NCI-H510A treated with DMSO at 0.1 percent for 48 hours (cell line): Measurements from ENCODE around the gene APH1B.
"Not testable (repeated sequence)": the region's sequence is repeated elsewhere in the genome, so short reads cannot be mapped to it uniquely, and the experiment has no call there.

Experiments used
- DNase-seq: peaks from one replicate; lab custom pipeline; 2025; lab: John Stamatoyannopoulos, UW

APH1B gene

DNA sequence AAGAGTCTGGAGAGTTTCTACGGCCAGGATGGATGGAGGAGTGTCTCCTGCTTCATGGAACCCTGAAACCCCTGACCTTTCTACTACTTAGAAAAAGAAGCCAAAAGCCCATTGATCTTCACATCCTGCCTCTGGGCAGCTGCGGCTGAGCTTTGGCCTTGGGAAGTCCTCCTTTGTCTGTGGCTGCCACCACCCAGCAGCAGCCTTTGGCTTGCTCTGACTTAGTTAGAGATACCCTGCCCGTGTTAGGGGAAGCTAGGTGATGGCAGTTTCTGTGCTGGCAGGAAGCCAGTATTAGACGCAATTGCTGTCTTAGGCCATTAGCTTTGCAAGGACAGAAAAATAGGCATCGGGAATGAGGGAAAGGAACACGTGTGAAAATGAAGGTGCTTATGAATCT is 18.8 kb downstream of the APH1B start:
- DNase-seq = peak; percentile 20

DNA sequence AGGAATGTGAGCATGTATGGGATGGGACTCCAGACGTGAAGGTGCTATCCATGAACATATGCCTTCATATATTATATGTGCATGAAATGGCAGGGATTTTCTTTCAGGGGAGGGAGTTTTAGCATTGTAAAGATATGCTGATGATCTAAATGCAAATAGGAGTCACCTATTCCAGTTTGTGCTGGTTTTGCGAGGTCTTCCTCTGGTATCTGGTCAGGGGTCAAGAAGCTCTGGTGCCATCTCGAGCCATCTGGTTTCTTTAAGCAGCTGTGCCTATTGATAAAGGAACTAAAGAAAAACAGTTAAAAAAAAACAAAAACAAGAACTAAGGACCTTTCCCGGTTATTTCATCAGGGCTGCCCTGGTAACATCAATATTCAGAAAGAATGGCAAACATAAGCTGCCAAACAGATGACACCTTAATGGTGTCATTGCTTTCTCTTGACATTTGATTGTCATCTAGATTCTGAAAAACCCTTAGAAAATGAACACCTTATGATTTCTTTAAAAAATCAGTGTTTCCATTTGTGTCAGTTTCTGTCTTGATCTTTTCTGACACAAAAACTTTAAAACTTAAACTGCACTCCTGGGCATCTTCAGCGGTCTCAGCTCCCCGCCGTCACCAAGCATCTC is 22.7 kb downstream of the APH1B start:
- no peak for DNase-seq

DNA sequence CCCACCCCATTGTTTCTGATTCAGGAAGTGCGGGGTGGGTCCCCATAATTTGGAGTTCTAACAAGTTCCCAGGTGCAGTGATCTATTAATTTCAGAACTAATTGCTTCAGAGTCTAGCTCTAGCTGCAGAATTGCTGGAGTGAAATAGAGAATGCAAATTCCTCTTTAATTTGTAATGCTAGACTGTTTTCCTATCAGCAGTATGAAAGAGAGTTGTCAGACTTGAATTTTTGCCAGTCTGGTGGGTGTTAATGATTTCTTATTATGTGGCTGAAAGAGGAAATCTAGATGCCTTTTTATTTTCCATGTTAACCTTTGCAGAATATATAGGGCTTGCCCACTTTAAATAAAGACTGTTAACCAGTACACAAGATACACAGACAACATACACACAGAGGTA is 23.7 kb downstream of the APH1B start:
- DNase-seq = no peak

DNA sequence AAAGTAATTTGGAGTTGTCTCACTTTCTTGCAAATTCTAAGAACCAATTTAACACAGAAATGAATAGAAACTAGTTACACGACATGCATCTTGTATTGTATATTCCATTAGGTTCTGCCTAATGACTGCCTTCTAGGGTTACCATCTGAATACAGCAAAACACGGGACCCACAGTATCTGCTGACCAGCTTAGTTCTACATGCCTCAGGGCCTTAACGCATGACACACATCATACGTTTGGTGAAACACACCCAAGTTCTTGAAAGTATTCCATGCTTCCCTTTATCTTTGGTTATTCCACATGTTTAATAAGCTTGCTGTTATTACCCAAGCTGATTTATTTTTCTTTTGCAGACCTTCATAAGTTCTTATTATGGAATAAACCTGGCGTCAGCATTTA is 27.9 kb downstream of the APH1B start:
- DNase-seq = no peak

- DNase-seq = peak; percentile 28
These were observed 29.2 kb downstream of the APH1B start for GRCh38 chr15:63306492-63307073.

DNA sequence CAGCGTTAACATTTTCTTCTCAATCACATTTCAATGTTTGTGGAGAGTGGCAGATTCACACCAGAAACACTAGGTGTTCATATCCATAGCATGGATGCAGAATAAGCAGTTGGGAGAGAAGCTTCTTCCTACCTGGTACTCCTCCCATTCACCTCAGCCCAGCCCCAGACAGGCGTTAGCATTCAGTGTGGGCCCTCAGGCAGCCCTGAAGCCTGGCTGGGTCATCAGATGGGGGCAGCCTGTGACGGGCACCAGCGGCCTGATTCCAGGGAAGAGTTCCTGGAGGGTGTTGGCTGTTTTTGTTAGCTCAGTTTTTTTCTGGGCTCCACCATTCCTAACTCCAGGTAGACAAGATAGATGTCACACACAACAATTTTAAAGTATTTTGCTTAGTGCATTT is 31.1 kb downstream of the APH1B start:
- no peak for DNase-seq

GRCh38 chr15:63308947-63309346 is 31.5 kb downstream of the APH1B start:
- DNase-seq = no peak

DNA sequence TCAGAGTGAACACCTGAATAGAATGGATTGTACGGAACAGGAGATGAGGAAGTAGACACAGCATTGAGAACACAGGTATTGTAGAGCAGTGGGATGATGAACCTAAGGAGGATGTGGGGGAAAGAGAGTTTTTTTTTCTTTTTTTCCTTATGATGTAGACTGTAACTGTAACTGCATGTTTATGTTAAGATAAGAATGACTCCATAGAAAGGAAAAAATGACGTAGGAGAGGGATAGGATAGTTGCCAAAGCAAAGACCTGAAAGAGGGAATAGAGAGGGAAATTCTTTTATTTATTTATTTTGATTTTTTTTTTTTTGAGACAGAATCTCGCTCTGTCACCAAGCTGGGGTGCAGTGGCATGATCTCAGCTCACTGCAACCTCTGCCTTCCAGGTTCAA is 33.2 kb downstream of the APH1B start:
- no peak for DNase-seq

- no peak for DNase-seq
These were observed 34.9 kb downstream of the APH1B start for GRCh38 chr15:63312286-63312685.

- no peak for DNase-seq
These were observed 36.4 kb downstream of the APH1B start for GRCh38 chr15:63313825-63314224.

GRCh38 chr15:63314409-63314808 is 37.0 kb downstream of the APH1B start:
- DNase-seq = no peak

DNA sequence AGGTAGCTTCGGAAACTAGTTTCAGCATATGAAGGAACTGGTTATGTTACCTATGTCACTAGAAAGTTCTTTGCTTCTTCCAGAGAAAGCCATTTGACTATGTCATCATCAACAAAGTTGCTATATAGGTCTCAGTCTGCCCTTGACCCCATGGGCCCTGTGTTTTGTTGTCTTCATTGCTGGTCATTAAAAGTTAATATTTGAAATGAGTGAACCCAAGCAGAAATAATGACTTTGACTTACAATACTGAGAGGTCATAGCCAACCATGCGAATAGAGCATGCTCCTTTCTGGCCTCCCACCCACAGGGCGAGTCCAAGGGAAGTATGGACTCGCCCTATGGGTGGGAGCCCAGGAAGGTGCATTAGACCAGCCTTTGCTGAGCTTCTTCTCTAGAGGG is 40.9 kb downstream of the APH1B start:
- DNase-seq = no peak

DNA sequence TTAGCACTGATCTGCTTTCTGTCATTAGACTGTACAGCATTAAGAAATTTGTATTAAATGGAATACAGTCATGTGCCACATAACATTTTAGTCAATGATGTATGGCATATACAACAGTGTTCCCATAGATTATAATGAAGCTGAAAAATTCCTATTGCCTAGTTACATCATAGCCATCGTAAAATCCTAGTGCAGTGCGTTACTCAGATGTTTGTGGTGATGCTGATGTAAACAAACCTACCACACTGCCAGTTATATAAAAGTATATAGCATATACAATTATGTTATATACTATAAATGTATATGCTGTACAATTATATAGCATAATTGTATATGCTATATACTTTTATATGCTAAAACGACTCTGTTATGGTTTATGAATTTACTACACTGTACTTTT is 41.7 kb downstream of the APH1B start:
- no peak for DNase-seq

DNA sequence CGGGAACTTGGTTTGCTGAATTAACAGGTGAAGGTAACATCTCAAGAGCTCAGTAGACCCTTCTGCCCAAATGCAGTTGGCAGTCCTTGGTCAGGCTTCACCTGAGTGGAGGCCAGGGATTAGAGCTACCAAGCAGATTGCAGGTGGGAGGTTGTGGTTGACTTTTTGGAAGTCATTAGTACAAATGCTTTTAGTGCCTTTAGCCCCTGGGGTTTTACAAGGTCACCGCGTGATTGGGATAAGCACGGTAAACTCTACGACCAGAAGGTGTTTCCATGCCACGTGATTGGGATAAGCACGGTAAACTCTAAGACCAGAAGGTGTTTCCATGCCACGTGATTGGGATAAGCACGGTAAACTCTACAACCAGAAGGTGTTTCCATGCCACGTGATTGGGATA is 43.0 kb downstream of the APH1B start:
- not testable (repeated sequence) for DNase-seq

- not testable (repeated sequence) for DNase-seq
These were observed 43.6 kb downstream of the APH1B start for GRCh38 chr15:63320981-63321380.

DNA sequence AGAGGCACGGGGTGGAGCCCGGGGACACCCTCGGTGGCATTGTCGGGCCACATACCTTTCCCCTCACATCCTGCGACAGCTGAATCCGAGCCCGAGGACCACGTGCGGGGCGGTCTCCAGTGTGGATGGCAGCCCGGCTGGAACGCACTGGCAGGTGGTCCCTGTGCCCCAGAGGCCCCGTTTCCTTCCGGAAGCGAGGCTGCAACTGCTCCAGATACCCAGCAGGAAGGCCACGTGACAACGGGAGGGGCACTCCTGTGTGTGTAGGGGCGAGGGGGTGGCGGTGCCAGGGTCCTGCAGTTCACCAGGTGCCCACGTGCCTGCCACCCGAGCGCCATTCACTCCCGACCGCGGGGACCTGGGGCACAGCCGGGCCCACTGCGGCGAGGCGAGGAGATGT is 44.1 kb downstream of the APH1B start:
- DNase-seq = no peak

GRCh38 chr15:63322541-63322940 is 45.1 kb downstream of the APH1B start:
- DNase-seq = peak; percentile 7

- DNase-seq = no peak
These were observed 46.6 kb downstream of the APH1B start for GRCh38 chr15:63323798-63324563.

GRCh38 chr15:63324770-63325169 is 47.4 kb downstream of the APH1B start:
- no peak for DNase-seq

GRCh38 chr15:63327648-63328421 is 50.4 kb downstream of the APH1B start:
- no peak for DNase-seq

DNA sequence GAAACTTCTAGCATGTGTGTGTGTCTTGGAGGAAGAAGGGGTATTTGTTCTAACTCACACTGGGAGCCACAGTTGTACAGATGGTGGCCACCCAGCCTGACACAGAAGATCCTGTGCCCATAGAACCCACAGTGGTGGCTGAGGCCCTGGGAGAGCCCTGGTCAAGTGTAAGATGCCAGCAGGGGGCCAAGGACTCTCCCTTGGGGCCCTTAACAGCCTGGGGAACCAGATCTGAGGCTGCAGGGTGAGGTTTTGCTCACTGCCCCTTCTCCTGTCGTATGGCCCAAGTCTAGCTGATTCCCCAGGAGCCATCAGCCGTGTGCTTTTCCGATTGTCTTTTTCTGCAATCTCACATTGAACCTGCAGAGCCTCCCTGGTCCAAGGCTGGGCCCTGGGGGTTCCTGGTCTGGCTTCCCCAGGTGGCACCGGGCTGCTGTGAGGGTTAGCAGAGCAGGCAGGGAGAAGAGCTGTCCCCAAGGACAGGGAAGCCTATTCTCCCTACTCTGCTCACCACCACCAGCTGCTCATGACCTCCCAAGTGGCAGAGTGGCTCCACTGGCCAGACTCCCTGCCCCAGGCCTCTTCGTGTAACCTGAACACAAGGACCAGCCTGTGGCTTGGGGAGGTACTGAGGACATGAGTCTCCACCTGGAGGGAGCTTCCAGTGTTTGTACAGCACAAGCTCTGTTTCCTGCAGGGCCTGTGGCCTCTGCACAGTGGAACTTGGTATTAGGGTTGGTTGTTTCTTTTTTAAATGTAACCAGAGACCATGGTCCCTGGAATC is 52.4 kb downstream of the APH1B start:
- peak; percentile 44 for DNase-seq

DNA sequence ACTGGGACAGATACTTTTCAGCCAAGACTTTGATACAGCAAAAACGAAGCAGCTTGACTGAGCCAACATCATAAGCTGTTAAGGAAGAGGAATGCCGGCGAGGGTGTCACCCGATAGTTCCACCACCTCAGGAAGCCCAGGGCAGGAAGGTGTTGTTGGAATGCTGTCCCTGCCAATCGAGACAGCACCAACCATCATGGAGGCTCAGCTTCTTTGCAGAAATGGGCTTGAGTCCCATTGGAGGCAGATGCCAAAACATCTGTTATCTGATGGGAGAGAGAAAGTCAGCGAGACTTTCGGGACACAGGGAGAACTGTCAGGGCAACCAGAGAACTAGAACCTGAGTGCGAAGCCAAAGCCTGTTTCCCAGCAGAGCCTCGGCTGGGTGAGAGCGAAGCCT is 53.5 kb downstream of the APH1B start:
- DNase-seq = no peak
